Measurements from ENCODE around the gene AEN. TPM values are rescaled to one million over a fixed set of nuclear protein-coding genes. Genes with fewer than 3 reads are reported as not detected.
"Not testable (repeated sequence)": the region's sequence is repeated elsewhere in the genome, so short reads cannot be mapped to it uniquely, and the experiment has no call there.

AEN gene
- polyA plus RNA-seq, 1 donor from 2014 or later, result 40.8 TPM

DNA sequence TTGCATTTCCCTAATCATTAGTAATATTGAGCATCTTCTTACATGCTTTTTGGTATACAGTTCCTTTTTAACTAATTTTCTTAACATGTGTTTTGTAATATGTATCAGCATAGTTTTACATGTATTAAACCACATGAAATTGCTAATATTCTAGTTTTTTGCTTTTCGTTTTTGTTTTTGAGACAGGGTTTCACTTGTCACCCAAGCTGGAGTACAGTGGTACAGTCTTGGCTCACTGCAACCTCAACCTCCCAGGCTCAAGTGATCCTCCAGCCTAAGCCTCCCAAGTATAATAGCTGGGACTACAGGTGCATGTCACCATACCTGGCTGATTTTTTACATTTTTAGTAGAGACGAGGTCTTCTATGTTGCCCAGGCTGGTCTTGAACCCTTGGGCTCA, 13.3 kb downstream of the AEN start:
- peaks cover 47 to 62% (median 55%) of the 10 kb centered on the region in 3 donors for H3K4me1 Mint-ChIP-seq
- H3K27ac Mint-ChIP-seq, result peak overlapping the region; percentile 84 to 100 (median 89)
- peaks cover 3% of the 10 kb centered on the region for H3K27me3 Mint-ChIP-seq
- H3K9me3 Mint-ChIP-seq, result peaks cover 0 to 1% (median 0%) of the 10 kb centered on the region in 3 donors
- H3K4me3 Mint-ChIP-seq, result peak overlapping the region in 2 of 4 donors; percentile 47 to 71
- peaks cover 7% of the 10 kb centered on the region for H3K36me3 Mint-ChIP-seq

DNA sequence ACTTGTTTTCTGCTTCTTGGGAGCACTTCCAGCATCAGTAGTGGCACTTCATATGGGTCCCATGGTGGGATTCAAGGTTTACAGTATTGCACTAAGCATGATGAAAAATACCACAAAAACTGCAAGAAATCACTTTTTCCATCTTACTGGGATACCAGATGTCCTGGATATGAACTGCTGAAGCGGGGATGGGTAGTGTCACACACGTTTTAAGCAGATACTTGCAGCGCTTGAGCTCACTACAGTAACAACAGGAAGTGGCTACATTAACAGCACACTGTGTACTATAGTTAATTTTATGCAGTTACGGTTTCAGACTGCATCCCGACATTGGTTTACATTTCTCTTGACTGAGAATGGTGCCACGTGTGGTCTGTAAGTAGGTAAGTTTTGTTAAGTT, 14.2 kb downstream of the AEN start:
- Mint-ChIP-seq H3K27ac (peak overlapping the region; percentile 84 to 100 (median 99)), H3K9me3 (no peaks in the 10 kb centered on the region), H3K4me1 (peaks cover 47 to 60% (median 55%) of the 10 kb centered on the region in 3 donors), H3K4me3 (peak overlapping the region; percentile 77 to 94 (median 86)), H3K36me3 (peaks cover 8% of the 10 kb centered on the region), H3K27me3 (peaks cover 3% of the 10 kb centered on the region)

DNA sequence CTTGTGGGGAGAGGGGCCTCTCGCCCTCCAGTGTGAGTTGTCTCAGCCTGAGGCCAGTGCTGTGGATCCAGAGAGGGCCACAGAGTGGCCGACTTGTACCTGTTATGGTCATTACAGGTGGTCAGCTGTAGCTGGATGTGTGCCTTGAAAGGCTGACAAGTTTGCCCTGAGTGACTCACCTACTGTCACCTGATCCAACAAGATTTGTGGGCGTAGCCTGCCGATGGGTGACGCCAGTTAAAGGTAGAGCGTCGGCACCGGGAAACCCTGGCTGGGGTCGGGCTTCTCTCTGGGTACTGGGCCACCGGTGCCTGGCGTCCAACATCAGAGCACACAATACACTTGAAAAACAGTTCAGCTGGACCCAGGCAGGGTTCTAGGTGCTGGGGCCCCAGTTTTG, 14.9 kb downstream of the AEN start:
- H3K27ac Mint-ChIP-seq, result peak overlapping the region; percentile 84 to 100 (median 99)
- peak overlapping the region; percentile 77 to 94 (median 86) for H3K4me3 Mint-ChIP-seq
- H3K27me3 Mint-ChIP-seq, result peaks cover 3% of the 10 kb centered on the region
- no peaks in the 10 kb centered on the region for H3K9me3 Mint-ChIP-seq
- H3K4me1 Mint-ChIP-seq, result peaks cover 45 to 60% (median 54%) of the 10 kb centered on the region in 3 donors
- peaks cover 10% of the 10 kb centered on the region for H3K36me3 Mint-ChIP-seq

DNA sequence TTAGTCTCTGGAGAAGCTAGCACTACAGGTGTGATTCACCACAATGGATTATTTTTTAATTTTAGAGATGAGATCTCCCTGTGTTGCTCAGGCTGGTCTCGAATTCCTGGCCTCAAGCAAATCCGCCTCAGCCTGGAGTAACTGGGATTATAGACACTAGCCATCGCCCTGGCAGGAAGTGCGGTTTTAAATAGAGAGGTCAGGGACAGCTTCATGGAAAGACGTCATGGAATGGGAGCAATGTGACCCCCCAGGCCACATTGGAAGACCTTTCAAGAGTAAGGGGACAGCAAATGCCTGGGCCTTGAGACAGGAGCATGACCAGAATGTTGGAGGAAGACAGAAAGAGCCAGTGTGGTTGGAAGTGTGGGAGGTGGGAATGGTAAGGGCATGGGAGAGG, 15.5 kb downstream of the AEN start:
- Mint-ChIP-seq H3K4me3 (peak overlapping the region; percentile 77 to 95 (median 86)), H3K9me3 (no peaks in the 10 kb centered on the region), H3K4me1 (peaks cover 49 to 63% (median 59%) of the 10 kb centered on the region in 3 donors), H3K27ac (peak overlapping the region; percentile 84 to 100 (median 99)), H3K36me3 (peaks cover 10% of the 10 kb centered on the region), H3K27me3 (peaks cover 3% of the 10 kb centered on the region)

DNA sequence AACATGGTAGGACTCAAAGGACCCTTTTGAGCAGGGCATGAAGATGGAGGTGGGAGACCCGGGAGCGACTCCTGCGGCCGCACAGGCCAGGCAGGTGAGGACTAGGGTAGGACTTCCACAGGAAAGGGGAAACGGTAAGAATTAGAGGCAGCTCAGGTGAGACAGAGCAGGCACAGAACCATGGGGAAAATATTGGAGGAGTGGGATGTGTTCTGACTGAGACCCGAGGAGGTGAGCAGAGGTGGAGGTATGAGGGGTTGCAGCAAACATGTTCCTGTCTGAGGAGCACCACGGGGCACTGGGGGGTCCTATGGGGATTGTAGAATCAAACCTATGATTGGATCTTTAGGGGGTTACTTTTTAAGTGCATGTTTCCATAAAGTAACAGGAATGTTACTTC, 16.3 kb downstream of the AEN start:
- H3K36me3 Mint-ChIP-seq, result peaks cover 10% of the 10 kb centered on the region
- peaks cover 54 to 65% (median 65%) of the 10 kb centered on the region in 3 donors for H3K4me1 Mint-ChIP-seq
- peaks cover 7% of the 10 kb centered on the region for H3K27me3 Mint-ChIP-seq
- H3K9me3 Mint-ChIP-seq, result no peaks in the 10 kb centered on the region
- peak overlapping the region; percentile 65 to 95 (median 86) for H3K4me3 Mint-ChIP-seq
- peak overlapping the region; percentile 84 to 100 (median 99) for H3K27ac Mint-ChIP-seq

DNA sequence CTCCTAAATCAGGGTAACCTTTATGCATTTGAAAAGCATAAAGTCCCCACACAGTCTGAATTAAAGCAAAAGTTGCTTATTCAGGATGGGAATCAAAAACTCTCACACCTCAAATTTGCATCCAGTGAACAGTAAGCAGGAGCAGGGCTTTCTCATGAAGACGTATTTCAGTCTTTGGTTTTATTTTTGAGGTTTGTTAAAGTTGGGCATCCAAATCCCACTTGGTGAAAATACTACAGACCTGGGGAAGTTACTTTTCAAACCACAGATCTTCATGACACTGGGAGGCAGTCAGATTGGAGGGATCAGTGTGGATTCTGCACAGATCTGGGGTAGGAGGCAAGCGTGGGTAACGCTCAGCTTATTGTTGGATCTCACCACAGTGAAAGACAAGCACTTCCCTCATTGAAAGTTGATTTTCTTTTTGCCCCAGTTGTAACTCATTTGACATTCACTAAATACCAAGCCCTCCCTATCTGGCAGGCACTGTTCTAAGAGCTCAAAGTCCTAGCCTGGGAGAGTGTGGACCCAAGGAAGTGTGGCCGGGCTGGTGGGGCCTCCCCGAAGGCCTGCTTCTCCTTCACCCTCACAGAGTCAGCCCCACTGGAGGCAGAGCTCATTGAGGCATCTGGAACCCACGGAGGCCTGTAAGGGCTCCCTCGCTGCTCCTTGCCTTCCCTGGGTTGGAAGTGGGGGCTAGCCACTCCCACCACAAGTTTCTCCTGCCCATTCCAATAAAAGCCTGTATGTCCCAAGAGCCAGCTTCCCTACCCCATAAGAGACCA, 16.9 kb downstream of the AEN start:
- Mint-ChIP-seq H3K4me1 (peaks cover 48 to 64% (median 64%) of the 10 kb centered on the region in 3 donors), H3K36me3 (peaks cover 10% of the 10 kb centered on the region), H3K27ac (peak overlapping the region; percentile 84 to 100 (median 99)), H3K9me3 (no peaks in the 10 kb centered on the region), H3K4me3 (peak overlapping the region; percentile 79 to 95 (median 94)), H3K27me3 (peaks cover 7% of the 10 kb centered on the region)

DNA sequence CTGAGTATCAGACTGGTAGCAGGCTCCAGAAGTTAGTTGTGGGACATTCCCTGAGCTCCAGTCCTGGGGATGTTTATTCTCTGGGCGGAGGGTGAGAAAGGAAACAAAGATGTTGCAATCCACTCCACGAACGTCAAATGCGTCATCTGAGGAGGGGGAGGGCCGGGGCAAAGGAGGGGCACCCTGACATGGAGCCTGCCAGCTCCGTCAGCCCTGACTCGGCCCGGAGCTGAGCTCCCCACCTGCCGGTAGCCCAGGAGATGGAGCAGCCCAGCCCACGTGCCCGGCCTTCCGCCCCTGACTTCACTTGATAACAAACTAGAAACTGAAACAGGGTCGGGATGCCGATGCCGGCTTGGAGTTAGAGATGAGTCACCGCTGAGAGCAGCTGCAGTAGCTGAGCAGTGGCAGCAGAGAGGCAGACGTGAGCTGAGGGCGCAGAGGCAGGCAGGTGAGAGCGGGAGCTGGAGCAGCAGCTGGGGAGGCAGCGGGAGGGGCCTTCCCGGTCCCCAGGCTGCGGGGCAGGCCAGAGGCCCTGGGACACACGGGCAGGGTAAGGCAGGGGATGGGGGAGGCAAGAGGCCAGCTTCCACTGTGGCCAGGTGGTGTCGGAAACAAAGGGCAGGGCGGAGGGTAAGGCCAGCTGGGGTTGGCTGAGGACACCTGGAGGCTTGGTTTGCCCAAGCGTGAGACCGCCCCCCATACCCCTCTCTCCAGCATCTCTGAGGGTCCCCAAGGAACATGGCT, 17.7 kb downstream of the AEN start, which contains the start of gene ISG20:
Gene ISG20 (plus strand): TSS at position 391 of the 747 bp plus-strand sequence. CDS start 351 bp downstream, at position 742.
- peaks cover 7% of the 10 kb centered on the region for H3K27me3 Mint-ChIP-seq
- no peaks in the 10 kb centered on the region for H3K9me3 Mint-ChIP-seq
- H3K4me1 Mint-ChIP-seq, result peaks cover 43 to 62% (median 60%) of the 10 kb centered on the region in 3 donors
- H3K4me3 Mint-ChIP-seq, result peak within 1 kb of the TSS; percentile 92 to 95 (median 94)
- H3K36me3 Mint-ChIP-seq, result peaks cover 11% of the 10 kb centered on the region
- H3K27ac Mint-ChIP-seq, result peak within 1 kb of the TSS; percentile 84 to 100 (median 99)

DNA sequence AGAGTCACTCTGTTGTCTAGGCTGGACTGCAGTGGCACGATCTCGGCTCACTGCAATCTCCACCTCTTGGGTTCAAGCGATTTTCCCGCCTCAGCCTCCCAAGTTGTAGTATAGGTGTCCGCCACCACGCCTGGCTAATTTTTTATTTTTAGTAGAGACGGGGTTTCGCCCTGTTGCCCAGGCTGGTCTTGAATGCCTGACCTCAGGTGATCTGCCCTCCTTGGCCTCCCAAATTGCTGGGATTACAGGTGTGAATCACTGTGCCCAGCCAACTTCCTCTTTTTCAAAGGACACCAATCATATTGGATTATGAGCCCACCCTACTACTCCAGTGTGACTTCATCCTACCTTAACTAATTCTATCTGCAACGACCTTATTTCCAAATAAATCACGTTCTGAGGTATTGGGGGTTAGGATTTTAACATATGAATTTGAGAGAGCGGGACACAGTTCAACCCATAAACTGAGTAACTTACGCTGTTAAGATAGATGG, 20.9 kb downstream of the AEN start:
- H3K36me3 Mint-ChIP-seq, result peaks cover 15% of the 10 kb centered on the region
- H3K4me1 Mint-ChIP-seq, result peaks cover 39 to 62% (median 58%) of the 10 kb centered on the region in 3 donors
- peak overlapping the region; percentile 70 to 94 (median 90) for H3K4me3 Mint-ChIP-seq
- peak overlapping the region; percentile 95 to 99 (median 97) for H3K27ac Mint-ChIP-seq
- no peaks in the 10 kb centered on the region for H3K9me3 Mint-ChIP-seq
- H3K27me3 Mint-ChIP-seq, result peaks cover 6% of the 10 kb centered on the region

DNA sequence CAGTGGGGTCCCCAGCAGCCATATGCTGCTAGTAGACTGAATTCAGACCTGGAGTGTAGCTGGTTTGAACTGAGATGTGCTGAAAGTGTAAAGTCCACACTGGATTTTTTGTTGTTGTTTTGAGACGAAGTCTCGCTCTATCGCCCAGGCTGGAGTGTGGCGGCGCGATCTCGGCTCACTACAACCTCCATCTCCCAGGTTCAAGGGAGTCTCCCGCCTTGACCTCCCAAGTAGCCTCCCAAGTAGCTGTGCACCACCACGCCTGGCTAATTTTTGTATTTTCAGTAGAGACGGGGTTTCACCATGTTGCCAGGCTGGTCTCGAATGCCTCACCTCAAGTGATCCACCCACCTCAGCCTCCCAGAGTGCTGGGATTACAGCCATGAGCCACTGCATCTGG, 21.4 kb downstream of the AEN start:
- Mint-ChIP-seq H3K36me3 (peaks cover 11% of the 10 kb centered on the region), H3K4me1 (peaks cover 40 to 62% (median 57%) of the 10 kb centered on the region in 3 donors), H3K27ac (peak overlapping the region; percentile 95 to 99 (median 97)), H3K4me3 (peak overlapping the region in 3 of 4 donors; percentile 88 to 94 (median 91))
- H3K9me3 Mint-ChIP-seq, H3K27me3 Mint-ChIP-seq: not testable (repeated sequence)

DNA sequence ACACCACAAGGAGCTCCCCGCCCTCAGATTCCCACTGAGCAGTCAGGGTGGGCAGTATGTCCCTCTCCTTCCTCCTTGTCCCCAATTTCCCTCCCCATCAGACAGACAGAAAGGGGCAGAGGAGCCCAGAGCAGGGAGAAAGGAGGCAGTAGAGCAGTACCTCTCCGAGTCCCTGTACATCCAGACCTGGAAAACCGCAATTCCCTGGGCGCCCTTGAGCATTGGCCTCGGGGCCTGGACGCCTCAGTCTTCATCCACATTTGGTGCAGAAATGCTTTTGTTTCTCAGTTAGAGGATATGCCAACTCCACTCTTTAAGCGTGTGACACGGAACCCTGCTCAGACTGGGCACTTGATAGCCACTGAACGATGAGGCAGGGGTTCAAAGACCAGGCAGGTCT, 23.6 kb downstream of the AEN start:
- Mint-ChIP-seq H3K27ac (peak overlapping the region in 1 of 3 donors; percentile 7), H3K4me3 (no peak overlapping the region), H3K9me3 (no peaks in the 10 kb centered on the region), H3K27me3 (peaks cover 3% of the 10 kb centered on the region), H3K36me3 (peaks cover 18% of the 10 kb centered on the region), H3K4me1 (peaks cover 49 to 72% (median 64%) of the 10 kb centered on the region in 3 donors)

DNA sequence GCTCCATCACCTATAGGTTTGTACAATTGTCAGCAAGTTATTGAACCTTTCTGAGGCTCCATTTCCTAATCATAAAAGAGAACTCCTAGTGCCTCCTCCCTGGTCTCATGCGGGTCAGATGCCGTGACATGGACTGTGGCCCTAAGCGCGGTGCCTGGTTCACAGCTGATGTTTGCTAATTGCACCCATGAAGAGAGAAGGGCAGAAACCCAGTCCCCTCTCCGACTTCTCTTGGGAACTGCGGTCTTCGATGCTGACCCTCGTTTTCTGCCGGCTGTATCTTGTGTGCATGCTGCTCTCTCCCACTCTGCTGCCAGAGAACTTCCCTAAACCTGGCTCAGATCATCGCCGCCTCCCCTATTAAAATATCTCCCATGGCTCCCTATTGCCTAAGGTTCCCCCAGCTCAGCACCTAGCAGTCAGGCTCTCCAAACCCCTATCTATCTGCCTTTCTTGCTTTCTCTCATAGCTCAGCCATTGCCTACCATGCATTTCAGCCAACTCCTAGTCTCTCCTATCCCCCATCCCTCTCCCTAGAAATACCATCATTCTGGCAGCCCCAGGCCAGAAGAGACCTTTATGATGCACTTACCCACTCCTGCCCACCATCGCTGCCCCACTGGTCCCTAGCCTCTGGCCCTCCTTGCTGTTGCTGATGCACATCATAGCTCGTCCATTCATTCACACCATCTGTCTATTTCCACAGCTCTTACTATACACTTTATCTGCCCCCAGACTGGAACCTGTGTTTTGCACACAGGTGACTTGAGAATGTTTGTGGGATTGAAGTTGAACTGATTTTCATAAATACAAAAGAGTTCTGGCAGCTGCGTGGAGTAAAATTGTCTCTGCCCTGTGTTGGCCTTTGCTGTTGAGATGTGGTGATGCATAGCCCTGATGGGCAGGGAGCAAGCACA, 24.3 kb downstream of the AEN start:
- peak overlapping the region in 3 of 4 donors; percentile 4 to 79 (median 71) for H3K4me3 Mint-ChIP-seq
- peaks cover 3% of the 10 kb centered on the region for H3K27me3 Mint-ChIP-seq
- peaks cover 43 to 65% (median 60%) of the 10 kb centered on the region in 3 donors for H3K4me1 Mint-ChIP-seq
- H3K27ac Mint-ChIP-seq, result peak overlapping the region in 1 of 3 donors; percentile 7
- H3K9me3 Mint-ChIP-seq, result no peaks in the 10 kb centered on the region
- peaks cover 15% of the 10 kb centered on the region for H3K36me3 Mint-ChIP-seq

DNA sequence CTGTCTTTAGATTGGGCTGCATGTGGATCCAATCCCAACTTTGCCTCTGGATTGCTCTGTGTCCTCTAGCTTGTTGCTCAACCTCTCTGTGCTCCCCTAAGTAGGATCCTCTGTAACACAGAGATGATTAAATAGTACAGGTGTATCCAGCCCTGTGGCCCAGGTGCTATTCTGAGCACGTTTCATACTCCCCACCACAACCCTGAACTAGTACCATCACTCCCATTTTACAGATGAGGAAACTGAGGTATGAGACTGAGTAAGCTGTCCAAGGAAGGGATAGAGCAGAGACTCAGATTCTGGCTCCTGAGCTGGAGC, 24.9 kb downstream of the AEN start:
- Mint-ChIP-seq H3K4me3 (peak overlapping the region in 2 of 4 donors; percentile 4 to 65), H3K27me3 (peaks cover 3% of the 10 kb centered on the region), H3K27ac (peak overlapping the region in 2 of 3 donors; percentile 7 to 69), H3K4me1 (peaks cover 46 to 64% (median 59%) of the 10 kb centered on the region in 3 donors), H3K9me3 (no peaks in the 10 kb centered on the region), H3K36me3 (peaks cover 14% of the 10 kb centered on the region)

DNA sequence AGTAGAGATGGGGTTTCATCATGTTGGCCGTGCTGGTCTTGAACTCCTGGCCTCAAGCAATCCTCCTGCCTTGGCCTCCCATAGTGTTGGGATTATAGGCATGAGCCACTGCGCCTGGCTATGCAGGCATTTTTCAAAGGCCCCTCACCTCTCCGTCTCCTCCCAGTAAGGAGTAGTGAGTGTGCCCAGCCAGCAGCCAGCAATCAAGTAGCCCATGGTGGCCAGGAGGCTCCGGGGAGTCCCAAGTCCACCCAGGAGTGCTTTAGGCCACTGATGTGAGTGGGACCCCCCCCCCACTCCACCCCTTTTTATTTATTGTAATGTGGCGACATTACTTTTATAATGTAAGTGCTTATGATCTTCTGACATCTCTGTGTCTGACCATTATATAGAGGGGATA, 25.8 kb downstream of the AEN start:
- H3K9me3 Mint-ChIP-seq, result no peaks in the 10 kb centered on the region
- peak overlapping the region in 2 of 4 donors; percentile 38 to 68 for H3K4me3 Mint-ChIP-seq
- peak overlapping the region in 1 of 3 donors; percentile 86 for H3K27ac Mint-ChIP-seq
- peaks cover 49 to 62% (median 56%) of the 10 kb centered on the region in 3 donors for H3K4me1 Mint-ChIP-seq
- H3K36me3 Mint-ChIP-seq, result peaks cover 14% of the 10 kb centered on the region
- peaks cover 3% of the 10 kb centered on the region for H3K27me3 Mint-ChIP-seq

All from IgD-negative memory B cell (primary cell).